ENCODE results near the gene FKBP3.

Gene FKBP3

GRCh38 chr14:45136399-45136798 is 2.1 kb upstream of the FKBP3 start:
- Histone ChIP-seq H3K36me3 (ENCODE audit: control insufficient read depth, insufficient read depth, low read length) (no peaks in the 10 kb centered on the region), H3K4me3 (ENCODE audit: low read depth, low read length) (peak overlapping the region; percentile 100), H3K9ac (ENCODE audit: low read depth, low read length) (peak overlapping the region; percentile 91), H3K9me3 (ENCODE audit: control insufficient read depth, insufficient read depth, low read length) (no peaks in the 10 kb centered on the region), H3K27me3 (ENCODE audit: control insufficient read depth, insufficient read depth, low read length) (no peaks in the 10 kb centered on the region), H3K4me1 (ENCODE audit: control insufficient read depth, insufficient read depth, low read length) (peaks cover 6% of the 10 kb centered on the region)

DNA sequence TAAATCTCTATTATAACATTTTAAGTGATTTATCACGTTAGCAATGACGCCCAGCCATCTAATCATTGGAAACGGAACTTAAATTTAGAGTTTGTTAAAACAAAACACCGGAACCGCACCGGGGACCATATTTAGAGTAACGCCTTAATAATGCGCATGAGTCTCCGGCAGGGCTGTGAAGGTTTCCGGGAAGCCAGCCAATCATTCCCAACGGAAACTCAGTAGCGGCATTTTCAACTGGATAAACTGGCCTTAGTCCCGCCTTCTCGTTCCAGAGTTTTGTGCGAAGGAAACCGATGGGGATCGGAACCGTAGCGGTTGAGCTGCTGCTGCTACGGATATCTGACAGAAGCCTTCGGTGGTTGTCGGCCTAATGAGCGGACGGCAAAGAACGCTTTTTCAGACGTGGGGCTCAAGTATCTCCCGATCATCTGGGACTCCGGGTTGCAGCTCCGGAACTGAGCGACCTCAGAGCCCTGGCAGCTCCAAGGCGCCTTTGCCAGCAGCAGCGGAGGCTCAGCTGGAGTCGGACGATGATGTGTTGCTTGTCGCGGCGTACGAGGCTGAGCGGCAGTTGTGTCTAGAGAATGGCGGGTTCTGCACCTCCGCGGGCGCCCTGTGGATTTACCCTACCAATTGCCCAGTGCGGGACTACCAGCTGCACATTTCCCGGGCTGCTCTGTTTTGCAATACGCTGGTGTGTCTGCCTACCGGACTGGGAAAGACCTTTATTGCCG is 1.5 kb upstream of the FKBP3 start, which contains the start of gene FANCM:
Gene FANCM, plus strand, starts transcription at position 272 of the 737 bp plus-strand sequence. Its CDS starts 102 bp downstream, at position 374.
- Histone ChIP-seq H3K9me3 (ENCODE audit: control insufficient read depth, insufficient read depth, low read length) (no peaks in the 10 kb centered on the region), H3K9ac (ENCODE audit: low read depth, low read length) (peak within 1 kb of the TSS; percentile 91), H3K27me3 (ENCODE audit: control insufficient read depth, insufficient read depth, low read length) (no peaks in the 10 kb centered on the region), H3K4me3 (ENCODE audit: low read depth, low read length) (peak within 1 kb of the TSS; percentile 100), H3K36me3 (ENCODE audit: control insufficient read depth, insufficient read depth, low read length) (no peaks in the 10 kb centered on the region), H3K4me1 (ENCODE audit: control insufficient read depth, insufficient read depth, low read length) (peaks cover 6% of the 10 kb centered on the region)

DNA sequence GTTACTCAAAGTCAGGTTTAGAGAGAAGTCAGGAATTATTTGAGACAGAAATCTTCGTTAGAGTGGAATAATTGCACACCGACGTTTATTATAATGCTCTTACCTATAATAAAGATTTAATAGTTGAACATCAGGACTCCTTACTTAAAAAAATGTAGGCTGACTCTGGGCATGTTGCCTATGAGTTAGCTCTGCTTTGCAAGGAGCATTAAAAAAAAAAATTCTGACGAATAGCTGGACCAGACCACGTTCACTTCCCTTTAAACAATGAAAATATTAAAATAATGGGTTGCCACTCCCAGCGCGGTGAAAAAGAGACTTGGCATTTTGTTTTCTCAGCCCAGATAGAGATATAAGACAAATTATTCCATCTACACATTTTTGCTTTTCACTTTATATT is 875 bp upstream of the FKBP3 start:
- peak overlapping the region; percentile 100 for H3K4me3 ChIP-seq (ENCODE audit: low read depth, low read length)
- peaks cover 6% of the 10 kb centered on the region for H3K4me1 ChIP-seq (ENCODE audit: control insufficient read depth, insufficient read depth, low read length)
- peak overlapping the region; percentile 47 for H3K9ac ChIP-seq (ENCODE audit: low read depth, low read length)
- no peaks in the 10 kb centered on the region for H3K36me3 ChIP-seq (ENCODE audit: control insufficient read depth, insufficient read depth, low read length)
- no peaks in the 10 kb centered on the region for H3K9me3 ChIP-seq (ENCODE audit: control insufficient read depth, insufficient read depth, low read length)
- H3K27me3 ChIP-seq (ENCODE audit: control insufficient read depth, insufficient read depth, low read length), result no peaks in the 10 kb centered on the region

DNA sequence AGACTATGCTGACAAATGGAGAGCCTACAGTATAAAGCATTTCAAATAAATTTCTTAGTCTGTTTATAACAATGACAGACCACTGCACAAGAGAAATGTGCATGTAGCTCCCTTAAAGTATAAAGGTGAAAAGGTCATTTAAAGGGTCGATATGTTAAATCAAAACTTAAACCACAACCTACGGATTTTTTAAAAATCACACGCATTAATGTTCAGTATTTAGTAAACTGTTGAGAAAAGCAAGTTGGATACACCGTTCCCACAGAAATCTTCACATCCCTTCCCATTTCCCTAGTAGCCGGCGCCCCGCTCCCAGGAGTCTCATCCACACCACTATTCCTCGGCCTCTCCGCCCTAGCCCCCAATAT is 614 bp downstream of the FKBP3 start:
- H3K4me3 ChIP-seq (ENCODE audit: low read depth, low read length), result peak overlapping the region; percentile 94
- no peaks in the 10 kb centered on the region for H3K9me3 ChIP-seq (ENCODE audit: control insufficient read depth, insufficient read depth, low read length)
- peaks cover 6% of the 10 kb centered on the region for H3K4me1 ChIP-seq (ENCODE audit: control insufficient read depth, insufficient read depth, low read length)
- H3K9ac ChIP-seq (ENCODE audit: low read depth, low read length), result peak overlapping the region; percentile 98
- H3K36me3 ChIP-seq (ENCODE audit: control insufficient read depth, insufficient read depth, low read length), result no peaks in the 10 kb centered on the region
- no peaks in the 10 kb centered on the region for H3K27me3 ChIP-seq (ENCODE audit: control insufficient read depth, insufficient read depth, low read length)

DNA sequence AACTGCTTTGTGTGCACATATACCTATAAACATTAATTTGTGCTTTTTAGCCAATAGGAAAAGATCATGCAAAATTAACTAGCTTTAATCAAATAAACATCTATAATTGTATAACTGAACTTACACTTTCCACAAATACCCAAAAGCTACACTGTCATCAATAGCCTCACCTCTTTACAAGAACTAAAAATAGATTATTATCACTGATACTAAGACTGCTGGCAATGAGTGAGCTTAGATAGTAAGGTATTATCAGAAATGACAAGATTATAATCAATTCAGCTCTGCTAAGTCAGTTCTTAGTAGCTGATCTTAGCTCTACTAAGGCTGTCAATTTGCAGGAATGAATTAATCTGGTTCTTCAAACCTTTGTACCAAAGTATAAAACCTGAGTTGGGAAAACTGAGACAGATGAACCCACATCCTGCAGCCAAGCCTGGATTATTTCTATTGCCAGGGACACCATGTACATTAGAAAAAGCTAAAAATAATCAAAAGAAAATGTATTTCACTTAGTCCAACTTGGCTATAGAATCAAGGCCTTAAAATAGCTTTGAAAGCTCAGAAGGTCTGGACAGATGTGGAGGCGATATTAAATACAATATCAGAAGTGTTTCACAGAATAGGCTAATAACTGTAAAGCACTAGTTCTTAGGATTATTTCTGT is 5.2 kb downstream of the FKBP3 start:
- no peaks in the 10 kb centered on the region for H3K9me3 ChIP-seq (ENCODE audit: control insufficient read depth, insufficient read depth, low read length)
- no peaks in the 10 kb centered on the region for H3K27me3 ChIP-seq (ENCODE audit: control insufficient read depth, insufficient read depth, low read length)
- no peaks in the 10 kb centered on the region for H3K4me1 ChIP-seq (ENCODE audit: control insufficient read depth, insufficient read depth, low read length)
- no peak overlapping the region for H3K4me3 ChIP-seq (ENCODE audit: low read depth, low read length)
- H3K9ac ChIP-seq (ENCODE audit: low read depth, low read length), result no peak overlapping the region
- H3K36me3 ChIP-seq (ENCODE audit: control insufficient read depth, insufficient read depth, low read length), result peaks cover 8% of the 10 kb centered on the region

- Histone ChIP-seq H3K9ac (ENCODE audit: low read depth, low read length) (no peak overlapping the region), H3K4me3 (ENCODE audit: low read depth, low read length) (no peak overlapping the region), H3K4me1 (ENCODE audit: control insufficient read depth, insufficient read depth, low read length) (no peaks in the 10 kb centered on the region), H3K36me3 (ENCODE audit: control insufficient read depth, insufficient read depth, low read length) (peaks cover 9% of the 10 kb centered on the region), H3K9me3 (ENCODE audit: control insufficient read depth, insufficient read depth, low read length) (no peaks in the 10 kb centered on the region), H3K27me3 (ENCODE audit: control insufficient read depth, insufficient read depth, low read length) (no peaks in the 10 kb centered on the region)
Observed at GRCh38 chr14:45125754-45126153, 8.5 kb downstream of the FKBP3 start.

- no peak overlapping the region for H3K9ac ChIP-seq (ENCODE audit: low read depth, low read length)
- peaks cover 13% of the 10 kb centered on the region for H3K36me3 ChIP-seq (ENCODE audit: control insufficient read depth, insufficient read depth, low read length)
- no peaks in the 10 kb centered on the region for H3K27me3 ChIP-seq (ENCODE audit: control insufficient read depth, insufficient read depth, low read length)
- no peaks in the 10 kb centered on the region for H3K4me1 ChIP-seq (ENCODE audit: control insufficient read depth, insufficient read depth, low read length)
- no peaks in the 10 kb centered on the region for H3K9me3 ChIP-seq (ENCODE audit: control insufficient read depth, insufficient read depth, low read length)
- no peak overlapping the region for H3K4me3 ChIP-seq (ENCODE audit: low read depth, low read length)
Observed at GRCh38 chr14:45123271-45123670, 11.0 kb downstream of the FKBP3 start.

DNA sequence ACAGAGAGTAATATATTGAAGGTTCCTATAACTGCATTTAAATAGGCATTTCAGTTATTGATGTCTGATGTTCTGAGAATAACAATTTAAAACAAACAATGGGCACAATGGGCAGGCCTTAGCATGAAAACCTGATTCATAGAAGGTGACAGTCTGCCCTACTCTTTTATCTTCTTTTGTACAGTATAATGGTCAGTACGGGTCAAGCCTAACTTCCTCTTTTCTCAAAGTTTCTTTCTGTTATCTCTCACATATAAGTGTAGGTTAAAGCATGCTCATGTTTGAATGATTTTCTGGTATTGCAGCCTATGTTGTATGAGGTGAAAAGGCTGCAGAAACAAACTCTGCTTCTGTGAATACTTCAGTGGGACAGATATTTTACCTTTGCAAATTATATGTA is 14.2 kb downstream of the FKBP3 start:
- Histone ChIP-seq H3K9me3 (ENCODE audit: control insufficient read depth, insufficient read depth, low read length) (no peaks in the 10 kb centered on the region), H3K9ac (ENCODE audit: low read depth, low read length) (no peak overlapping the region), H3K4me3 (ENCODE audit: low read depth, low read length) (no peak overlapping the region), H3K36me3 (ENCODE audit: control insufficient read depth, insufficient read depth, low read length) (peaks cover 13% of the 10 kb centered on the region), H3K4me1 (ENCODE audit: control insufficient read depth, insufficient read depth, low read length) (no peaks in the 10 kb centered on the region), H3K27me3 (ENCODE audit: control insufficient read depth, insufficient read depth, low read length) (no peaks in the 10 kb centered on the region)

DNA sequence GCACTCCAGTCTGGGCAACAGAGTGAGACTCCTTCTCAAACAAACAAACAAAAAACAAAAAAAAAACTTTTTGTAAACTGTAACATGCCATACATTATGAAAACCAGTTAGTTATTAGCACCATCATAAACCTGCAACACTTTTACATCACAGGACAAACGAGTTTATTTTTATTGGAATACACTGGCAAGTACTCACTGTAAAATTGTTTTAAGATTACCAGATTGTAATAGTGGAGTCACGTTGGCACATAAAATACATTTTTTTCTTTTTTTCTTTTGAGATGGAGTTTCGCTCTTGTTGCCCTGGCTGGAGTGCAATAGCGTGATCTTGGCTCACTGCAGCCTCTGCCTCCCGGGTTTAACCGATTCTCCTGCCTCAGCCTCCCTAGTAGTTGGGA is 15.7 kb downstream of the FKBP3 start:
- no peaks in the 10 kb centered on the region for H3K9me3 ChIP-seq (ENCODE audit: control insufficient read depth, insufficient read depth, low read length)
- no peak overlapping the region for H3K9ac ChIP-seq (ENCODE audit: low read depth, low read length)
- H3K4me1 ChIP-seq (ENCODE audit: control insufficient read depth, insufficient read depth, low read length), result no peaks in the 10 kb centered on the region
- H3K36me3 ChIP-seq (ENCODE audit: control insufficient read depth, insufficient read depth, low read length), result peaks cover 13% of the 10 kb centered on the region
- H3K4me3 ChIP-seq (ENCODE audit: low read depth, low read length), result no peak overlapping the region
- H3K27me3 ChIP-seq (ENCODE audit: control insufficient read depth, insufficient read depth, low read length), result no peaks in the 10 kb centered on the region

GRCh38 chr14:45114327-45114726 is 20.0 kb downstream of the FKBP3 start:
- no peaks in the 10 kb centered on the region for H3K27me3 ChIP-seq (ENCODE audit: control insufficient read depth, insufficient read depth, low read length)
- H3K4me1 ChIP-seq (ENCODE audit: control insufficient read depth, insufficient read depth, low read length), result no peaks in the 10 kb centered on the region
- H3K9ac ChIP-seq (ENCODE audit: low read depth, low read length), result no peak overlapping the region
- peaks cover 16% of the 10 kb centered on the region for H3K36me3 ChIP-seq (ENCODE audit: control insufficient read depth, insufficient read depth, low read length)
- H3K9me3 ChIP-seq (ENCODE audit: control insufficient read depth, insufficient read depth, low read length), result no peaks in the 10 kb centered on the region
- no peak overlapping the region for H3K4me3 ChIP-seq (ENCODE audit: low read depth, low read length)

DNA sequence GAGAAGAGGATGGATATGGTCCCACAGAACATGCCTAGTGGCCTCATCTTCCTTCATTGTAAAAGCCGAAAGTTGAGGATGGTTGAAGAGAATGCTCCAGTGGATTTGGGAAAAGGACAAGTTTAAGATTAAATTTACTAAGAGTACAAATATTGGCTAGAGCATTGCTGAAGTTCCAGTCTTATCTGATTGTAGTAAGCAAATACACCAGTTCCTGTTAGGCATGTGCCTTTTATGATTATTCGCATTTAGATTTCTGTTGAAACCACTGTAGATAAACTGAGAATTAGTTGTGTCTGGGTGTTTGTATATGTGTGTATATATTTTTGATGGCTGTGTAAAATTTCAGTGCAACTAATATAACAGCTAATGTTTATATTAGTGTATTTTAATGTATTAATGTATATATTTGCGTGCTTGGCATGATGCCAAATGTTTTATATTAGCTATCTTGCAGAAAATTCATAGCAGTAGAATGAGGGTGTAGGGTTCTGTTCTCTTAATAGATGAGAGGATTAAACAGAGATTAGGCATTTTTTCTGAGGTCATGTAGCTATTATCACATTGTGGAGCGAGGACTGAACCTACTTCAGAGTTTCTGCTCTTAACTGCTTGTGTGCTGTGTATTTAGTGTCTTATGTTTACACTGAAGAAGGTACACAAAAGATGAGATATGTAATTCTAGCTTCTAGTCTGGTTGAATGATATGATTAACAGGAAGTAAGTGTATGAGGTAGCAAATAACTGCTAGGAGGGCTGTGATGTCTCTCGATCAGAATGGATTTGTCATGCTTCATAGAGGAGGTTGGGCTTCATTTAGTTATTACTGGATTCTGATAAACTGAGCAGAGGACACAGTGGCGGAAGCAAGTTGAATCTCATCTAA is 21.1 kb downstream of the FKBP3 start:
- Histone ChIP-seq H3K36me3 (ENCODE audit: control insufficient read depth, insufficient read depth, low read length) (peaks cover 16% of the 10 kb centered on the region), H3K4me3 (ENCODE audit: low read depth, low read length) (no peak overlapping the region), H3K27me3 (ENCODE audit: control insufficient read depth, insufficient read depth, low read length) (no peaks in the 10 kb centered on the region), H3K4me1 (ENCODE audit: control insufficient read depth, insufficient read depth, low read length) (no peaks in the 10 kb centered on the region), H3K9me3 (ENCODE audit: control insufficient read depth, insufficient read depth, low read length) (no peaks in the 10 kb centered on the region), H3K9ac (ENCODE audit: low read depth, low read length) (no peak overlapping the region)
